ENCODE measurements around the gene CLNK. TPM values are rescaled to one million over a fixed set of nuclear protein-coding genes. Genes with fewer than 3 reads are reported as not detected.

Gene CLNK
- total RNA-seq, 1 experiment from 2014 or later: not detected

- no peaks in the 10 kb centered on the region for H3K36me3 Mint-ChIP-seq (ENCODE audit: insufficient read depth in 1 of 3, low read depth in 3 of 3)
- H3K56ac ChIP-seq (ENCODE audit: insufficient read length, low read depth, low read length): no peak overlapping the region
- H4K91ac ChIP-seq (ENCODE audit: insufficient read length, low read depth, low read length): no peak overlapping the region
- H3K27me3 Mint-ChIP-seq (ENCODE audit: low read depth): peaks cover 3% of the 10 kb centered on the region; the same call in 1 of the 2 replicates
- no peaks in the 10 kb centered on the region for H3K27me3 ChIP-seq (ENCODE audit: insufficient read depth, low read length)
- no peaks in the 10 kb centered on the region for H3K4me1 Mint-ChIP-seq
- no peak overlapping the region for H3K27ac ChIP-seq (ENCODE audit: insufficient read length, low read depth, low read length)
- H2AK5ac ChIP-seq (ENCODE audit: insufficient read length, low read length): no peak overlapping the region
- H2BK5ac ChIP-seq (ENCODE audit: insufficient read length, low read length): no peak overlapping the region
- H3K18ac ChIP-seq (ENCODE audit: insufficient read length, low read depth, low read length): no peak overlapping the region
- no peak overlapping the region for H2BK12ac ChIP-seq (ENCODE audit: insufficient read length, low read depth, low read length)
- no peak overlapping the region for H3K23ac ChIP-seq (ENCODE audit: insufficient read length, low read depth, low read length)
- WGBS (ENCODE audit: extremely low coverage, insufficient read length, low lambda C conversion rate): no CpG with 5 or more reads among the region's 10 CpGs
- no peak overlapping the region for H3K4ac ChIP-seq (ENCODE audit: low read depth, low read length)
- H3K27ac Mint-ChIP-seq: no peak overlapping the region
- no peak overlapping the region for H2BK120ac ChIP-seq (ENCODE audit: low read depth, low read length, poor library complexity, severe bottlenecking)
- no peak overlapping the region for H3K14ac ChIP-seq (ENCODE audit: insufficient read depth, low read length)
- no peak overlapping the region for H3K9ac ChIP-seq (ENCODE audit: extremely low read depth, insufficient read length, low read length)
- no peak overlapping the region for H2BK20ac ChIP-seq (ENCODE audit: low read depth, low read length, poor library complexity, severe bottlenecking)
- no peak overlapping the region for H3T11ph ChIP-seq (ENCODE audit: low read length)
- H3K4me1 ChIP-seq (ENCODE audit: insufficient read depth, low read length): no peaks in the 10 kb centered on the region
- no peaks in the 10 kb centered on the region for H3K23me2 ChIP-seq (ENCODE audit: insufficient read length, low read depth, low read length, poor library complexity, severe bottlenecking)
- no peak for DNase-seq
- no peak overlapping the region for H4K5ac ChIP-seq (ENCODE audit: insufficient read length, low read depth, low read length)
- no peaks in the 10 kb centered on the region for H4K20me1 ChIP-seq (ENCODE audit: control insufficient read depth, insufficient read depth, insufficient read length)
- H3K4me2 ChIP-seq (ENCODE audit: insufficient read depth, insufficient read length, low read length): no peak overlapping the region
- no peak overlapping the region for H2BK15ac ChIP-seq (ENCODE audit: low read depth, low read length)
- no peak overlapping the region for H4K8ac ChIP-seq (replicated peaks; ENCODE audit: insufficient read length, low read depth, low read length)
- no peaks in the 10 kb centered on the region for H3K79me1 ChIP-seq (ENCODE audit: insufficient read depth, low read depth, low read length, poor library complexity, severe bottlenecking)
- no peak for TF ChIP-seq CTCF (conservative IDR thresholded peaks at IDR 0.05)
- no peaks in the 10 kb centered on the region for H3K79me2 ChIP-seq (ENCODE audit: insufficient read depth, low read length)
- H3K4me3 Mint-ChIP-seq: no peak overlapping the region
- no peak overlapping the region for H2AFZ ChIP-seq (ENCODE audit: low read length)
- no peaks in the 10 kb centered on the region for H3K9me3 Mint-ChIP-seq
- H3K9me3 ChIP-seq (ENCODE audit: control insufficient read depth, low read depth, low read length): no peaks in the 10 kb centered on the region
These were observed 16.8 kb downstream of the CLNK start for GRCh38 chr4:10667701-10668326.

Measured in H9 (cell line).